GM12865 (cell line): ENCODE results near the gene CYB561A3.

Source experiments
- DNase-seq: peaks from one replicate; pipeline ENCODE4 v3.0.0; 2010; ENCODE audit warnings: low read depth
- H3K4me3 ChIP-seq: 2 replicates; pipeline ENCODE4 v1.5.1; 2011; ENCODE audit warnings: mild to moderate bottlenecking, low read depth, low read length, control low read depth
- CTCF ChIP-seq: IDR thresholded peaks from 2 replicates; pipeline ENCODE4 v1.5.1; 2011; ENCODE audit warnings: low read length, control low read depth, low read depth, inconsistent platforms; ENCODE audit not compliant: insufficient read depth; ENCODE audit errors: missing control alignments

CYB561A3 gene

GRCh38 chr11:61337706-61338470 lies 23.8 kb downstream of the CYB561A3 start:
- no peak for TF ChIP-seq CTCF
- DNase-seq: no peak
- no peak overlapping the region for H3K4me3 ChIP-seq

- DNase-seq: peak; percentile 91
- peak; percentile 99 for TF ChIP-seq CTCF
- no peak overlapping the region for H3K4me3 ChIP-seq
Observed at GRCh38 chr11:61336171-61336935, 25.3 kb downstream of the CYB561A3 start.

GRCh38 chr11:61335355-61335710 lies 26.3 kb downstream of the CYB561A3 start:
- TF ChIP-seq CTCF: no peak
- DNase-seq: no peak
- no peak overlapping the region for H3K4me3 ChIP-seq

GRCh38 chr11:61334434-61335354 lies 27.0 kb downstream of the CYB561A3 start:
- H3K4me3 ChIP-seq: no peak overlapping the region
- no peak for TF ChIP-seq CTCF
- DNase-seq: no peak

- peak overlapping the region; percentile 90 for H3K4me3 ChIP-seq
- TF ChIP-seq CTCF: no peak
- peak; percentile 30 for DNase-seq
Observed at GRCh38 chr11:61333550-61334433, 27.9 kb downstream of the CYB561A3 start.

- peak; percentile 97 for DNase-seq
- peak within 1 kb of the TSS; percentile 90 for H3K4me3 ChIP-seq
- no peak for TF ChIP-seq CTCF
Observed at GRCh38 chr11:61332797-61333549, 28.7 kb downstream of the CYB561A3 start, which contains the start of the genes DDB1 and TKFC. Gene DDB1 (minus strand): TSS chr11:61333105. CDS start chr11:61332968, 137 bp downstream. Gene TKFC (plus strand): TSS chr11:61333228. CDS start chr11:61334729, 1,501 bp downstream.
